Measurements from ENCODE around the gene MTSS2.

The MTSS2 gene

GRCh38 chr16:70679671-70680494 is 6.0 kb downstream of the MTSS2 start:
- POLR2A ChIA-PET = no interaction called here
- TF ChIP-seq ELF4 (IDR thresholded peaks at IDR 0.05) (no peak), CTBP1 (IDR thresholded peaks at IDR 0.05; ENCODE audit: borderline replicate concordance) (no peak)
- CTCF ChIA-PET = interaction anchor here (1.3 kb wide), 1 partner anchor 92 kb away, joined by 3 read pairs; no protein-coding TSS in a partner anchor
- peak; percentile 39 for DNase-seq (ENCODE audit: extremely low spot score)

GRCh38 chr16:70678898-70679670 is 6.8 kb downstream of the MTSS2 start:
- ChIA-PET POLR2A (interaction anchor here (0.7 kb wide), 1 partner anchor 10 kb away, joined by 3 read pairs; no protein-coding TSS in a partner anchor), CTCF (no interaction called here)
- DNase-seq (ENCODE audit: extremely low spot score) = no peak
- TF ChIP-seq FOXM1 (IDR thresholded peaks at IDR 0.05; ENCODE audit: borderline replicate concordance) (no peak), L3MBTL2 (conservative IDR thresholded peaks at IDR 0.05) (no peak), NFRKB (IDR thresholded peaks at IDR 0.05) (no peak), LEF1 (IDR thresholded peaks at IDR 0.05; ENCODE audit: borderline replicate concordance) (no peak), TARDBP (IDR thresholded peaks at IDR 0.05) (no peak), SP1 (IDR thresholded peaks at IDR 0.05) (no peak), FOXA1 (IDR thresholded peaks at IDR 0.05) (no peak), PKNOX1 (IDR thresholded peaks at IDR 0.05) (no peak), HDGF (IDR thresholded peaks at IDR 0.05; ENCODE audit: borderline replicate concordance) (no peak), ARNT (IDR thresholded peaks at IDR 0.05) (no peak), SUZ12 (IDR thresholded peaks at IDR 0.05) (no peak), BHLHE40 (IDR thresholded peaks at IDR 0.05; ENCODE audit: borderline replicate concordance) (no peak), FOXK2 (IDR thresholded peaks at IDR 0.05) (no peak), CTBP1 (IDR thresholded peaks at IDR 0.05; ENCODE audit: borderline replicate concordance) (no peak)

- CTCF ChIA-PET = no interaction called here
- POLR2A ChIA-PET = interaction anchor here (0.7 kb wide), 1 partner anchor 10 kb away, joined by 3 read pairs; no protein-coding TSS in a partner anchor
- TF ChIP-seq ELF4 (IDR thresholded peaks at IDR 0.05) (no peak), CTBP1 (IDR thresholded peaks at IDR 0.05; ENCODE audit: borderline replicate concordance) (no peak)
- no peak for DNase-seq (ENCODE audit: extremely low spot score)
Observed at GRCh38 chr16:70678121-70678897, 7.5 kb downstream of the MTSS2 start.

- no peak for DNase-seq (ENCODE audit: extremely low spot score)
- ChIA-PET POLR2A (no interaction called here), CTCF (no interaction called here)
- no peak for TF ChIP-seq PKNOX1 (IDR thresholded peaks at IDR 0.05)
- no peak for TF ChIP-seq HDGF (IDR thresholded peaks at IDR 0.05; ENCODE audit: borderline replicate concordance)
- no peak for TF ChIP-seq ARNT (IDR thresholded peaks at IDR 0.05)
- TF ChIP-seq L3MBTL2 (conservative IDR thresholded peaks at IDR 0.05) = no peak
- TF ChIP-seq FOXM1 (IDR thresholded peaks at IDR 0.05; ENCODE audit: borderline replicate concordance) = no peak
- no peak for TF ChIP-seq SUZ12 (IDR thresholded peaks at IDR 0.05)
- no peak for TF ChIP-seq FOXA1 (IDR thresholded peaks at IDR 0.05)
- TF ChIP-seq FOXK2 (IDR thresholded peaks at IDR 0.05) = no peak
- no peak for TF ChIP-seq TARDBP (IDR thresholded peaks at IDR 0.05)
- no peak for TF ChIP-seq CTBP1 (IDR thresholded peaks at IDR 0.05; ENCODE audit: borderline replicate concordance)
- no peak for TF ChIP-seq LEF1 (IDR thresholded peaks at IDR 0.05; ENCODE audit: borderline replicate concordance)
- no peak for TF ChIP-seq ZNF384 (IDR thresholded peaks at IDR 0.05)
Observed at GRCh38 chr16:70677499-70678120, 8.2 kb downstream of the MTSS2 start.

GRCh38 chr16:70676675-70677498 is 9.0 kb downstream of the MTSS2 start:
- no peak for DNase-seq (ENCODE audit: extremely low spot score)
- ChIA-PET POLR2A (no interaction called here), CTCF (no interaction called here)
- TF ChIP-seq FOXA1 (IDR thresholded peaks at IDR 0.05) (no peak), SUZ12 (IDR thresholded peaks at IDR 0.05) (no peak), TARDBP (IDR thresholded peaks at IDR 0.05) (no peak), FOXK2 (IDR thresholded peaks at IDR 0.05) (no peak), FOXM1 (IDR thresholded peaks at IDR 0.05; ENCODE audit: borderline replicate concordance) (no peak), L3MBTL2 (conservative IDR thresholded peaks at IDR 0.05) (no peak)

Data from HEK293T (cell line).